GM12878 (cell line): Measurements from ENCODE around the gene DGKA. TPM values are rescaled to one million over a fixed set of nuclear protein-coding genes. Genes with fewer than 3 reads are reported as not detected.

Experiments
- ATAC-seq: fragments of 200-7000 bp; cut with Tn5 transposase; 3 replicates; pipeline ENCODE4 v1.9.1; 2020; ENCODE audit warnings: mild to moderate bottlenecking, moderate library complexity
- BruUV-seq: library from RNA; stranded (reverse); fragments of 400-500 nt; replicated peaks from 2 replicates; lab custom pipeline; 2021; lab: Mats Ljungman, UMichigan
- CTCF ChIA-PET: fragments of 300-600 bp; sonication (Branson Sonifier 250); formaldehyde crosslinking; extraction: SDS; loops from one replicate; lab custom pipeline; 2021; ENCODE audit warnings: inconsistent platforms; lab: Yijun Ruan, JAX
- POLR2A ChIA-PET: fragments of 350-600 bp; formaldehyde crosslinking; extraction: SDS; loops from one replicate; lab custom pipeline; 2021; ENCODE audit warnings: inconsistent platforms; lab: Charles Lee
- RAD21 ChIA-PET: fragments of 300-600 bp; sonication (Branson Sonifier 250); formaldehyde crosslinking; loops from one replicate; lab custom pipeline; 2023; ENCODE audit warnings: antibody characterized with exemption; ENCODE audit not compliant: unreplicated experiment; lab: Charles Lee
- SMC1A ChIA-PET: fragments of 300-600 bp; sonication (Branson Sonifier 250); formaldehyde crosslinking; loops from one replicate; lab custom pipeline; 2023; ENCODE audit not compliant: unreplicated experiment, uncharacterized antibody; lab: Charles Lee
- DNase-seq: peaks from one replicate; pipeline ENCODE4 v3.0.0-alpha.2; 2011; ENCODE audit warnings: low read depth, low spot score
- FAIRE-seq: peaks from 3 replicates; lab custom pipeline; 2011; peaks lifted over from hg19 to GRCh38; lab: Jason Lieb, UNC
- H2AFZ ChIP-seq: 2 replicates; pipeline ENCODE4 v1.6.0; 2011; ENCODE audit warnings: low read depth, low read length, control low read depth; ENCODE audit not compliant: control insufficient read depth
- H3K27ac ChIP-seq: 2 replicates; pipeline ENCODE4 v1.5.1; 2011; ENCODE audit warnings: control low read depth; ENCODE audit not compliant: control insufficient read depth, insufficient read depth
- H3K27me3 ChIP-seq, 2 experiments: replicated peaks in 1 of 2; 2 replicates each; pipeline versions ENCODE4 v1.6.0 to v1.6.1; 2011; ENCODE audit warnings: low read length in 1 of 2; ENCODE audit not compliant: control insufficient read depth in 2 of 2, insufficient read depth in 2 of 2
- H3K36me3 ChIP-seq, 2 experiments: 2 replicates each; pipeline ENCODE4 v1.5.1; 2011; ENCODE audit warnings: low read length in 1 of 2; ENCODE audit not compliant: control insufficient read depth in 2 of 2, insufficient read depth in 2 of 2
- H3K4me1 ChIP-seq: 2 replicates; pipeline ENCODE4 v1.6.1; 2011; ENCODE audit warnings: mild to moderate bottlenecking, low read length, moderate library complexity, mixed read lengths; ENCODE audit not compliant: control insufficient read depth, insufficient read depth
- H3K4me2 ChIP-seq: 2 replicates; pipeline ENCODE4 v1.6.0; 2011; ENCODE audit warnings: control low read depth; ENCODE audit not compliant: control insufficient read depth, insufficient read depth
- H3K4me3 ChIP-seq: fragments of 200-600 bp; sonication (generic); 2 replicates; pipeline ENCODE4 v1.5.1; 2016
- H3K79me2 ChIP-seq: 2 replicates; pipeline ENCODE4 v1.6.0; 2011; ENCODE audit warnings: low read length; ENCODE audit not compliant: control insufficient read depth, insufficient read depth
- H3K9ac ChIP-seq: 2 replicates; pipeline ENCODE4 v1.8.0; 2011; ENCODE audit warnings: low read length, control low read depth, mixed read lengths; ENCODE audit not compliant: control insufficient read depth, insufficient read depth
- H3K9me3 ChIP-seq: replicated peaks from 3 replicates; pipeline ENCODE4 v1.5.1; 2011; ENCODE audit warnings: mild to moderate bottlenecking, low read length; ENCODE audit not compliant: control insufficient read depth, insufficient read depth
- H4K20me1 ChIP-seq: 2 replicates; pipeline ENCODE4 v1.6.0; 2011; ENCODE audit not compliant: control insufficient read depth, insufficient read depth
- ATF7 ChIP-seq: fragments of 450-650 bp; IDR thresholded peaks from 2 replicates; pipeline ENCODE4 v1.6.1; 2016; ENCODE audit warnings: low read depth, mild to moderate bottlenecking
- GATAD2B ChIP-seq: fragments of 450-650 bp; conservative IDR thresholded peaks from 2 replicates; pipeline ENCODE4 v1.6.1; 2017; ENCODE audit warnings: low read depth, mild to moderate bottlenecking, moderate library complexity
- IRF4 ChIP-seq: IDR thresholded peaks from 2 replicates; pipeline ENCODE4 v1.6.1; 2011; ENCODE audit warnings: low read depth, low read length
- KLF5 ChIP-seq: fragments of 450-650 bp; IDR thresholded peaks from 2 replicates; pipeline ENCODE4 v1.6.1; 2014; ENCODE audit warnings: mild to moderate bottlenecking; ENCODE audit not compliant: partially characterized antibody
- SP1 ChIP-seq: IDR thresholded peaks from one replicate; pipeline ENCODE4 v1.6.1; 2011; ENCODE audit warnings: low read depth, low read length
- WGBS: methylation state at CpG from one replicate; pipeline ENCODE4 v1.1.6; 2016; ENCODE audit warnings: low lambda C conversion rate; ENCODE audit not compliant: insufficient replicate concordance, insufficient coverage; ENCODE audit errors: missing lambda C conversion rate; 5-methylcytosine and 5-hydroxymethylcytosine counted together
- in situ Hi-C: fragments of 300-500 bp; cut with MboI; formaldehyde crosslinking; loops from 9 replicates; pipeline ENCODE4 v1.14.3; 2018; ENCODE audit warnings: mixed read lengths
- intact Hi-C: fragments of 100-400 bp; cut with micrococcal nuclease; formaldehyde crosslinking; loops from one replicate; pipeline ENCODE4 v1.14.2; 2022; ENCODE audit not compliant: unreplicated experiment
- polyA plus RNA-seq, 11 experiments: library from polyadenylated mRNA; depleted of rRNA in 4 of 11; unstranded in 6 of 11; stranded (reverse) in 5 of 11; fragments of >200 nt; fragmentation: Nextera tagmentation in 4 of 11; fragmentation: Illumina TruSeq in 1 of 11; extraction: Ambion mirVana in 4 of 11; extraction: Trizol in 1 of 11; gene quantifications; 1 replicate in 1 of 11; 2 replicates in 10 of 11; pipeline versions ENCODE4 v1.2.1 to v1.2.3, GENCODE V29; 2011 to 2016; ENCODE audit warnings: inconsistent platforms in 2 of 11, missing spikeins in 2 of 11, low read depth in 1 of 11
- total RNA-seq, 4 experiments: library from RNA; depleted of rRNA in 3 of 4; stranded (reverse); fragments of >200 nt in 3 of 4; fragmentation: Illumina TruSeq in 1 of 4; extraction: Trizol in 1 of 4; gene quantifications; 2 replicates each; pipeline versions ENCODE4 v1.2.1 to v1.2.3, GENCODE V29; 2013 to 2021
- TF ChIP-seq, protein P1 (sequence below): fragments of 450-650 bp; IDR thresholded peaks from 2 replicates; pipeline ENCODE4 v1.6.1; 2014; ENCODE audit warnings: mild to moderate bottlenecking
- TF ChIP-seq, protein P2 (sequence below): IDR thresholded peaks from 2 replicates; pipeline ENCODE4 v1.6.1; 2012; ENCODE audit warnings: low read depth, low read length, improper control_type of control experiment

Gene DGKA
- total and polyA plus RNA-seq, 10 of the 15 experiments (the other 5 are each of a cell fraction or from before 2014, with no cell fraction given): 14.0 to 65.5 (median 37.1) TPM

DNA sequence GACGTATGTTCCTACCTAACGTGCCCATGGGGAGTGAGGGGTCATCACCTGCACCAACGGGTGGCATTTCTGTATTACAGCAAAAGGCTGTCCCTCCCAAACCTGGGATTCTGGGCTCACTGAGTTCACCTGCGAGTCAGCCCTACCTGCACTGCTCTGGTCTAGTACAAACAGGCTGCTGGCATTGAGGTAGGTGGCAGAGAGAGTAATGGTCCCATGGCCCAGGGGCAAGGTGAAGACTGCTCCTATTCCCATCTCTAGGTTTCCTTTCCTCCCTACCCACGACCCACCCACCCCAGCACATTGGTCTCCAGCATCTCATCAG, 66.5 kb downstream of the DGKA start:
- Histone ChIP-seq H3K4me2 (peak overlapping the region; percentile 88), H3K9ac (peak overlapping the region; percentile 72), H3K27me3 (no peaks in the 10 kb centered on the region), H3K4me1 (peaks cover 3% of the 10 kb centered on the region; the same call in 1 of the 2 replicates), H3K4me3 (peak overlapping the region; percentile 74), H3K79me2 (no peaks in the 10 kb centered on the region), H2AFZ (peak overlapping the region; percentile 80), H3K9me3 (no peaks in the 10 kb centered on the region)
- ChIA-PET POLR2A (interaction anchor here (0.5 to 2.6 kb wide), 16 partner anchors 10 to 263 kb away, joined by 3 to 46 read pairs (median 6); partner anchors contain the start of genes PYM1 and RAB5B), SMC1A (interaction anchor here (0.7 to 4.2 kb wide), 14 partner anchors 10 to 259 kb away, joined by 3 to 52 read pairs (median 6); partner anchors contain the start of genes DNAJC14, PYM1 and RAB5B), RAD21 (interaction anchor here (0.6 to 4.8 kb wide), 21 partner anchors 10 to 268 kb away, joined by 3 to 44 read pairs (median 10); partner anchors contain the start of genes PA2G4, PYM1, RAB5B and RPL41), CTCF (interaction anchor here (0.6 to 6.0 kb wide), 27 partner anchors 9 to 259 kb away, joined by 3 to 107 read pairs (median 5); partner anchors contain the start of genes DGKA, GDF11, ORMDL2 and PA2G4)
- 38% methylated on average over 4 of the region's 5 CpGs for WGBS
- ATAC-seq: peak; percentile 15
- intact Hi-C loops: loop anchor here (5.0 kb wide), 1 partner anchor 120 kb away; the partner anchor contains the start of genes RPL41 and ZC3H10
- no peak for FAIRE-seq
- DNase-seq: no peak
- no TSS peak for BruUV-seq
- TF ChIP-seq KLF5: no peak
- TF ChIP-seq, protein P1, sequence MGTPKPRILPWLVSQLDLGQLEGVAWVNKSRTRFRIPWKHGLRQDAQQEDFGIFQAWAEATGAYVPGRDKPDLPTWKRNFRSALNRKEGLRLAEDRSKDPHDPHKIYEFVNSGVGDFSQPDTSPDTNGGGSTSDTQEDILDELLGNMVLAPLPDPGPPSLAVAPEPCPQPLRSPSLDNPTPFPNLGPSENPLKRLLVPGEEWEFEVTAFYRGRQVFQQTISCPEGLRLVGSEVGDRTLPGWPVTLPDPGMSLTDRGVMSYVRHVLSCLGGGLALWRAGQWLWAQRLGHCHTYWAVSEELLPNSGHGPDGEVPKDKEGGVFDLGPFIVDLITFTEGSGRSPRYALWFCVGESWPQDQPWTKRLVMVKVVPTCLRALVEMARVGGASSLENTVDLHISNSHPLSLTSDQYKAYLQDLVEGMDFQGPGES: no peak
- TF ChIP-seq, protein P2, sequence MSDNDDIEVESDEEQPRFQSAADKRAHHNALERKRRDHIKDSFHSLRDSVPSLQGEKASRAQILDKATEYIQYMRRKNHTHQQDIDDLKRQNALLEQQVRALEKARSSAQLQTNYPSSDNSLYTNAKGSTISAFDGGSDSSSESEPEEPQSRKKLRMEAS: no peak
- no peak for TF ChIP-seq SP1
- peak; percentile 10; the same call in 1 of the 2 replicates for TF ChIP-seq GATAD2B
- TF ChIP-seq ATF7: no peak
- TF ChIP-seq IRF4: no peak
- TF ChIP-seq, all 136 proteins: peak for 1
- Histone ChIP-seq H3K36me3 (peaks cover 1 to 5% of the 10 kb centered on the region in 2 experiments; a peak in 3 of 4 replicates), H4K20me1 (no peaks in the 10 kb centered on the region), H3K27ac (0 out of 2 replicates have a peak overlapping the region, but pooled peaks have one; percentile 20)
- in situ Hi-C loops: no loop called here
